Measurements from ENCODE around the gene SLC17A6. TPM values are rescaled to one million over a fixed set of nuclear protein-coding genes. Genes with fewer than 3 reads are reported as not detected.

SLC17A6 gene
- total and polyA plus RNA-seq, 10 donors, result not detected

DNA sequence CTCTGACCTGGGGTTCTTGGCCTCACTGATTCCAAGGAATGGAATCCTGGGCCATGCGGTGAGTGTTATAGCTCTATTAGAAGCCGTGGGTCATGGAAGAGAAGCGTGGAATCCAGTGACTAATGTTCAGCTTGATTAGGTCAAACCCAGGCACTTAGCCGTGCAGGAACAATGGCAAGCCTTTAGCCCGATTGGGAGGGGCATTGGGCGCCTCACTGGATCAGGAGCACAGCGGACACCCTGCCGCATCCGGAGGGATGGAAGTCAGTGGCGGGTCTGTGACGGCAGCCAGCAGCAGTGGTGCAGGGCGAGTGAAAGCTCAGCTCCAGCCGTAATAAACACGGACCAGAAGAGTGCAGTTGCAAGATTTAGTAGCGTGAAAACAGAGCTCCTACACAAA lies 20.5 kb upstream of the SLC17A6 start:
- Histone ChIP-seq H3K27me3 (replicated peaks in 1 of 7) (no peaks in the 10 kb centered on the region), H3K4me1 (no peaks in the 10 kb centered on the region), H3K27ac (no peak overlapping the region), H3K9me3 (no peaks in the 10 kb centered on the region), H3K36me3 (no peaks in the 10 kb centered on the region), H3K4me3 (no peak overlapping the region)
- DNase-seq, result no peak
- TF ChIP-seq POLR2AphosphoS5 (IDR thresholded peaks at IDR 0.05) (no peak), POLR2A (IDR thresholded peaks at IDR 0.05) (no peak)
- TF ChIP-seq, protein P1, sequence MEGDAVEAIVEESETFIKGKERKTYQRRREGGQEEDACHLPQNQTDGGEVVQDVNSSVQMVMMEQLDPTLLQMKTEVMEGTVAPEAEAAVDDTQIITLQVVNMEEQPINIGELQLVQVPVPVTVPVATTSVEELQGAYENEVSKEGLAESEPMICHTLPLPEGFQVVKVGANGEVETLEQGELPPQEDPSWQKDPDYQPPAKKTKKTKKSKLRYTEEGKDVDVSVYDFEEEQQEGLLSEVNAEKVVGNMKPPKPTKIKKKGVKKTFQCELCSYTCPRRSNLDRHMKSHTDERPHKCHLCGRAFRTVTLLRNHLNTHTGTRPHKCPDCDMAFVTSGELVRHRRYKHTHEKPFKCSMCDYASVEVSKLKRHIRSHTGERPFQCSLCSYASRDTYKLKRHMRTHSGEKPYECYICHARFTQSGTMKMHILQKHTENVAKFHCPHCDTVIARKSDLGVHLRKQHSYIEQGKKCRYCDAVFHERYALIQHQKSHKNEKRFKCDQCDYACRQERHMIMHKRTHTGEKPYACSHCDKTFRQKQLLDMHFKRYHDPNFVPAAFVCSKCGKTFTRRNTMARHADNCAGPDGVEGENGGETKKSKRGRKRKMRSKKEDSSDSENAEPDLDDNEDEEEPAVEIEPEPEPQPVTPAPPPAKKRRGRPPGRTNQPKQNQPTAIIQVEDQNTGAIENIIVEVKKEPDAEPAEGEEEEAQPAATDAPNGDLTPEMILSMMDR (IDR thresholded peaks at IDR 0.05 in 8 of 11, conservative IDR thresholded peaks at IDR 0.05 in 3 of 11), result no peak
- 88 to 95% (median 89%) methylated on average over 15 of the region's 15 CpGs for WGBS, 5 donors
- intact Hi-C loops (cut with DNase I; ENCODE audit: low total_unique reads), result no loop called here

DNA sequence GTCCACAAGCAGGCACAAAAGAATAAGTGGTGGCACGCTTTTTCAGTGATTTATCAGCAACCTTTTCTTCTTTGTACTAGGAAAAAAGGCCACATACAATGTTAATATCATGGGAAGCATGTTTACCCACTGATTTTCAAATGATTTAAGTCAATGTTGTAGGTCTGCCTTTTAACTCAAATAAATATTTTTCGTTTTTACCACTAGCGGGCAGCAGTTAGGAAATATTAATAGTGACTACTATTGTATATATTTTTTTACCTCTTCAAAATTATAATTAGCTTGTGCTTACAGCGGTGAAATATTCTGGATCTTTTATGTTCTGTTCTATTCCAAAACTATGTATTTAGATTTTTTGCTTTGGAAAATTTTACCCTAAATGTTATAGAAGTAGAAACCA lies 6.4 kb upstream of the SLC17A6 start:
- intact Hi-C loops (cut with DNase I; ENCODE audit: low total_unique reads), result loop anchor here (5.0 kb wide), 1 partner anchor 456 kb away; no protein-coding TSS in a partner anchor

DNA sequence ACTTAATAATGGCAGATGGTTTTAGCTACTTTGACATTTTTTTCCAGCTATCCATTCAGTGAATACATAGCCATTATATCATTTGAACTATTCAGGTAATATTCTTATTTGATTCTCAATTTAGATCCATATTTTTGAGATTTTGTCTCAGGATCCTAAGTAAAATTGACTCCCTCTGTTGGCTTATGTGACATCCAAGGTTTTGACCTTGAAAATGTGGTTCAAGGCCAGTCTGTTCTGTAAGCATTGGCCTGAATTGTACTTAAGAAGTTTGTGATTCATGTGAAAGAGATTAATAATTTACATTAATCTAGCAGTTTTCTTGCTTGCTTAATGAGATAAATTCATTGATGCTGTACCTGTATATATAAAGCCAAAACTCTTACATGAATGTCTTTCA lies 1.6 kb upstream of the SLC17A6 start:
- no peaks in the 10 kb centered on the region for H3K9me3 ChIP-seq
- intact Hi-C loops (cut with DNase I; ENCODE audit: low total_unique reads), result no loop called here
- no peaks in the 10 kb centered on the region for H3K36me3 ChIP-seq
- TF ChIP-seq POLR2A (IDR thresholded peaks at IDR 0.05) (no peak), POLR2AphosphoS5 (IDR thresholded peaks at IDR 0.05) (no peak)
- TF ChIP-seq, protein P1 (IDR thresholded peaks at IDR 0.05 in 8 of 11, conservative IDR thresholded peaks at IDR 0.05 in 3 of 11), result no peak
- H3K27ac ChIP-seq, result no peak overlapping the region
- H3K4me3 ChIP-seq, result no peak overlapping the region
- peaks cover 5 to 58% (median 47%) of the 10 kb centered on the region in 7 donors for H3K27me3 ChIP-seq (replicated peaks in 1 of 7)
- peaks cover 0 to 4% (median 0%) of the 10 kb centered on the region in 6 donors for H3K4me1 ChIP-seq
- DNase-seq, result no peak

More for the DNA sequence above, 6.4 kb upstream of the SLC17A6 start:
- 55 to 68% (median 58%) methylated on average over 4 of the region's 4 CpGs for WGBS, 5 donors
- Histone ChIP-seq H3K27me3 (replicated peaks in 1 of 7) (peaks cover 0 to 12% (median under 1%) of the 10 kb centered on the region in 7 donors), H3K9me3 (no peaks in the 10 kb centered on the region), H3K4me1 (no peaks in the 10 kb centered on the region), H3K4me3 (no peak overlapping the region), H3K27ac (no peak overlapping the region), H3K36me3 (no peaks in the 10 kb centered on the region)
- TF ChIP-seq POLR2A (IDR thresholded peaks at IDR 0.05) (no peak), POLR2AphosphoS5 (IDR thresholded peaks at IDR 0.05) (no peak)
- TF ChIP-seq, protein P1 (IDR thresholded peaks at IDR 0.05 in 8 of 11, conservative IDR thresholded peaks at IDR 0.05 in 3 of 11), result no peak
- DNase-seq, result no peak

DNA sequence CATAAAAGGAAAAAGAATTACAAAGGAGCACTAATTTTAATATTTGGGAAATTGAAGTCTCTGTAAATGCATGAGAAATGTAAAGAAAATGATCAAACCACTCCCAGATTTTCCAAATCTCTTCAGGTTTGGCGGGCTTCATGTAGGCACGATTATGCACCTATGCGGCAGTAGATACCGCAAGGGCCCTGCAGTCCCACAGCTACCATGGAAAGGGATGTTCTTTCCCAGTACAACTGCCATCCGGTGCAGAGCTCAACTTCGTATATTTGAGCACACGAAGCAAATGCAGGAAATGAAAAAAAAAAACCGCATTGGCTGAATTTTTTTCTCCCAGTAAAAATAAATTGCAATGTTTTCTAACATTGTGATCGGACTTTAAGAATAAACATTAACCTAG lies 1.4 kb downstream of the SLC17A6 start:
- Histone ChIP-seq H3K27me3 (replicated peaks in 1 of 7) (peaks cover 10 to 85% (median 72%) of the 10 kb centered on the region in 7 donors), H3K27ac (no peak overlapping the region), H3K9me3 (no peaks in the 10 kb centered on the region), H3K4me1 (peaks cover 0 to 5% (median 2%) of the 10 kb centered on the region in 6 donors), H3K36me3 (no peaks in the 10 kb centered on the region), H3K4me3 (no peak overlapping the region)
- intact Hi-C loops (cut with DNase I; ENCODE audit: low total_unique reads), result no loop called here
- TF ChIP-seq POLR2A (IDR thresholded peaks at IDR 0.05) (no peak), POLR2AphosphoS5 (IDR thresholded peaks at IDR 0.05) (no peak)
- TF ChIP-seq, protein P1 (IDR thresholded peaks at IDR 0.05 in 8 of 11, conservative IDR thresholded peaks at IDR 0.05 in 3 of 11), result no peak
- WGBS, 5 donors, result 8 to 21% (median 10%) methylated on average over 9 of the region's 9 CpGs
- DNase-seq, result no peak
